Ishikawa (cell line): ENCODE measurements around the gene RSL1D1.

Source experiments
- CEBPB ChIP-seq: IDR thresholded peaks from 2 replicates; pipeline ENCODE4 v1.6.1; 2012
- CREB1 ChIP-seq: IDR thresholded peaks from 2 replicates; pipeline ENCODE4 v1.6.1; 2012; ENCODE audit warnings: low read depth
- EGR1 ChIP-seq: IDR thresholded peaks from 2 replicates; pipeline ENCODE4 v1.6.1; 2012
- EP300 ChIP-seq: IDR thresholded peaks from 2 replicates; pipeline ENCODE4 v1.6.1; 2012; ENCODE audit warnings: borderline replicate concordance
- FOXM1 ChIP-seq: IDR thresholded peaks from 2 replicates; pipeline ENCODE4 v1.6.1; 2012; ENCODE audit warnings: low read depth, borderline replicate concordance
- MAX ChIP-seq: IDR thresholded peaks from 2 replicates; pipeline ENCODE4 v1.6.1; 2012
- NFIC ChIP-seq: IDR thresholded peaks from 2 replicates; pipeline ENCODE4 v1.6.1; 2012
- RAD21 ChIP-seq: IDR thresholded peaks from 2 replicates; pipeline ENCODE4 v1.6.1; 2012; ENCODE audit warnings: low read depth
- REST ChIP-seq: IDR thresholded peaks from 2 replicates; pipeline ENCODE4 v1.6.1; 2012; ENCODE audit warnings: low read depth, mild to moderate bottlenecking
- TAF1 ChIP-seq: IDR thresholded peaks from 2 replicates; pipeline ENCODE4 v1.6.1; 2012; ENCODE audit warnings: low read depth, mild to moderate bottlenecking
- TCF12 ChIP-seq: IDR thresholded peaks from 2 replicates; pipeline ENCODE4 v1.6.1; 2012; ENCODE audit warnings: low read depth
- TEAD4 ChIP-seq: IDR thresholded peaks from 2 replicates; pipeline ENCODE4 v1.6.1; 2012
- USF1 ChIP-seq: IDR thresholded peaks from 2 replicates; pipeline ENCODE4 v1.6.1; 2012
- YY1 ChIP-seq: IDR thresholded peaks from 2 replicates; pipeline ENCODE4 v1.6.1; 2012; ENCODE audit warnings: low read depth
- ZBTB7A ChIP-seq: IDR thresholded peaks from 2 replicates; pipeline ENCODE4 v1.6.1; 2012; ENCODE audit warnings: low read depth

RSL1D1 gene

GRCh38 chr16:11844499-11844898, 6.8 kb downstream of the RSL1D1 start:
- TF ChIP-seq REST (no peak), TCF12 (no peak), EGR1 (no peak), CREB1 (no peak), NFIC (no peak), EP300 (no peak), YY1 (no peak), TAF1 (no peak), RAD21 (no peak), MAX (no peak), USF1 (no peak), ZBTB7A (no peak), CEBPB (no peak), TEAD4 (no peak)

- TF ChIP-seq RAD21 (no peak), FOXM1 (no peak), MAX (no peak), NFIC (no peak), TCF12 (no peak), EP300 (no peak), CEBPB (no peak), EGR1 (no peak), REST (no peak), TEAD4 (no peak), YY1 (no peak), CREB1 (no peak), ZBTB7A (no peak), USF1 (no peak), TAF1 (no peak)
Observed at GRCh38 chr16:11843861-11844260, 7.5 kb downstream of the RSL1D1 start.

GRCh38 chr16:11843206-11843605, 8.1 kb downstream of the RSL1D1 start:
- no peak for TF ChIP-seq RAD21
- TF ChIP-seq CREB1, result no peak
- TF ChIP-seq REST, result no peak

- TF ChIP-seq RAD21 (no peak), REST (no peak), ZBTB7A (no peak), USF1 (no peak), CREB1 (no peak), FOXM1 (no peak), CEBPB (no peak), NFIC (no peak), YY1 (no peak), TCF12 (no peak), EP300 (no peak), TAF1 (no peak), MAX (no peak), TEAD4 (no peak), EGR1 (no peak)
Observed at GRCh38 chr16:11841026-11841425, 10.3 kb downstream of the RSL1D1 start.
